HEK293T (cell line): ENCODE data around the gene AMIGO2.

Source experiments
- ARNT ChIP-seq: fragments of 450-650 bp; IDR thresholded peaks from 2 replicates; pipeline ENCODE4 v1.6.1; 2017; ENCODE audit warnings: mild to moderate bottlenecking
- BHLHE40 ChIP-seq: fragments of 450-650 bp; IDR thresholded peaks from 2 replicates; pipeline ENCODE4 v1.6.1; 2016; ENCODE audit warnings: mild to moderate bottlenecking, moderate library complexity, borderline replicate concordance
- ELF4 ChIP-seq: fragments of 450-650 bp; IDR thresholded peaks from 2 replicates; pipeline ENCODE4 v1.6.1; 2017; ENCODE audit warnings: antibody characterized with exemption
- HDGF ChIP-seq: fragments of 450-650 bp; IDR thresholded peaks from 2 replicates; pipeline ENCODE4 v1.6.1; 2017; ENCODE audit warnings: antibody characterized with exemption, borderline replicate concordance
- L3MBTL2 ChIP-seq: fragments of 450-650 bp; conservative IDR thresholded peaks from 2 replicates; pipeline ENCODE4 v1.6.1; 2016; ENCODE audit warnings: mild to moderate bottlenecking
- LEF1 ChIP-seq: fragments of 450-650 bp; IDR thresholded peaks from 2 replicates; pipeline ENCODE4 v1.6.1; 2017; ENCODE audit warnings: mild to moderate bottlenecking, borderline replicate concordance
- NFRKB ChIP-seq: fragments of 450-650 bp; IDR thresholded peaks from 2 replicates; pipeline ENCODE4 v1.6.1; 2016; ENCODE audit warnings: mild to moderate bottlenecking, moderate library complexity
- SP1 ChIP-seq: fragments of 450-650 bp; IDR thresholded peaks from 2 replicates; pipeline ENCODE4 v1.6.1; 2017
- SUZ12 ChIP-seq: fragments of 450-650 bp; IDR thresholded peaks from 2 replicates; pipeline ENCODE4 v1.6.1; 2016; ENCODE audit warnings: mild to moderate bottlenecking
- TF ChIP-seq, protein P1 (sequence below): fragments of 450-650 bp; IDR thresholded peaks from 2 replicates; pipeline ENCODE4 v1.6.1; 2016

- TF ChIP-seq, protein P1, sequence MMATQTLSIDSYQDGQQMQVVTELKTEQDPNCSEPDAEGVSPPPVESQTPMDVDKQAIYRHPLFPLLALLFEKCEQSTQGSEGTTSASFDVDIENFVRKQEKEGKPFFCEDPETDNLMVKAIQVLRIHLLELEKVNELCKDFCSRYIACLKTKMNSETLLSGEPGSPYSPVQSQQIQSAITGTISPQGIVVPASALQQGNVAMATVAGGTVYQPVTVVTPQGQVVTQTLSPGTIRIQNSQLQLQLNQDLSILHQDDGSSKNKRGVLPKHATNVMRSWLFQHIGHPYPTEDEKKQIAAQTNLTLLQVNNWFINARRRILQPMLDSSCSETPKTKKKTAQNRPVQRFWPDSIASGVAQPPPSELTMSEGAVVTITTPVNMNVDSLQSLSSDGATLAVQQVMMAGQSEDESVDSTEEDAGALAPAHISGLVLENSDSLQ, result no peak
- TF ChIP-seq ELF4, result no peak
- no peak for TF ChIP-seq NFRKB
- no peak for TF ChIP-seq SP1
- TF ChIP-seq L3MBTL2, result no peak
- no peak for TF ChIP-seq ARNT
- no peak for TF ChIP-seq BHLHE40
- TF ChIP-seq LEF1, result no peak
- no peak for TF ChIP-seq SUZ12
- no peak for TF ChIP-seq HDGF
These were observed 26.3 kb upstream of the AMIGO2 start for GRCh38 chr12:47105914-47106674.
